Activated CD8-positive, alpha-beta T cell treated with anti-CD3 and anti-CD28 coated beads for 36 hours (primary cell): Measurements from ENCODE around the gene ANKFY1. TPM values are rescaled to one million over a fixed set of nuclear protein-coding genes. Genes with fewer than 3 reads are reported as not detected.

ENCODE experiments used
- ATAC-seq: fragments of 200-7000 bp; cut with Tn5 transposase; one replicate; pipeline ENCODE4 v1.10.0; 2021; ENCODE audit warnings: mild to moderate bottlenecking, moderate library complexity
- CTCF ChIA-PET: fragments of 350-600 bp; sonication (Branson Sonifier 250); formaldehyde crosslinking; loops from one replicate; lab custom pipeline; 2021; ENCODE audit warnings: antibody characterized with exemption; lab: Charles Lee
- POLR2A ChIA-PET: fragments of 350-600 bp; sonication (Branson Sonifier 250); formaldehyde crosslinking; loops from one replicate; lab custom pipeline; 2021; ENCODE audit warnings: antibody characterized with exemption; lab: Charles Lee
- DNase-seq: peaks from one replicate; pipeline ENCODE4 v3.0.0-alpha.2; 2020
- H3K27ac Mint-ChIP-seq: one replicate; pipeline ENCODE4 v1.8.0; 2021; ENCODE audit warnings: mild to moderate bottlenecking, mixed read lengths
- H3K27me3 Mint-ChIP-seq: one replicate; pipeline ENCODE4 v1.8.0; 2021; ENCODE audit warnings: mixed read lengths
- H3K36me3 Mint-ChIP-seq: one replicate; pipeline ENCODE4 v1.8.0; 2021; ENCODE audit warnings: low read depth, mixed read lengths
- H3K4me1 Mint-ChIP-seq: one replicate; pipeline ENCODE4 v1.8.0; 2021; ENCODE audit warnings: low read depth, mixed read lengths
- H3K4me3 Mint-ChIP-seq: one replicate; pipeline ENCODE4 v1.8.0; 2021; ENCODE audit warnings: mild to moderate bottlenecking, moderate library complexity, mixed read lengths
- H3K9me3 Mint-ChIP-seq: one replicate; pipeline ENCODE4 v1.8.0; 2021; ENCODE audit warnings: mixed read lengths
- CTCF ChIP-seq: fragments of 200-600 bp; IDR thresholded peaks from one replicate; pipeline ENCODE4 v1.8.0; 2022; ENCODE audit warnings: antibody characterized with exemption, mild to moderate bottlenecking
- intact Hi-C: fragments of 100-400 bp; cut with micrococcal nuclease; formaldehyde crosslinking; loops from one replicate; pipeline ENCODE4 v1.10.0; 2022
- total RNA-seq, 2 experiments: library from RNA; stranded (reverse); gene quantifications; one replicate each; pipeline ENCODE4 v1.2.3, GENCODE V29; 2021

The ANKFY1 gene
- total RNA-seq, 2 experiments from 2014 or later, result 46.3 to 46.8 TPM

DNA sequence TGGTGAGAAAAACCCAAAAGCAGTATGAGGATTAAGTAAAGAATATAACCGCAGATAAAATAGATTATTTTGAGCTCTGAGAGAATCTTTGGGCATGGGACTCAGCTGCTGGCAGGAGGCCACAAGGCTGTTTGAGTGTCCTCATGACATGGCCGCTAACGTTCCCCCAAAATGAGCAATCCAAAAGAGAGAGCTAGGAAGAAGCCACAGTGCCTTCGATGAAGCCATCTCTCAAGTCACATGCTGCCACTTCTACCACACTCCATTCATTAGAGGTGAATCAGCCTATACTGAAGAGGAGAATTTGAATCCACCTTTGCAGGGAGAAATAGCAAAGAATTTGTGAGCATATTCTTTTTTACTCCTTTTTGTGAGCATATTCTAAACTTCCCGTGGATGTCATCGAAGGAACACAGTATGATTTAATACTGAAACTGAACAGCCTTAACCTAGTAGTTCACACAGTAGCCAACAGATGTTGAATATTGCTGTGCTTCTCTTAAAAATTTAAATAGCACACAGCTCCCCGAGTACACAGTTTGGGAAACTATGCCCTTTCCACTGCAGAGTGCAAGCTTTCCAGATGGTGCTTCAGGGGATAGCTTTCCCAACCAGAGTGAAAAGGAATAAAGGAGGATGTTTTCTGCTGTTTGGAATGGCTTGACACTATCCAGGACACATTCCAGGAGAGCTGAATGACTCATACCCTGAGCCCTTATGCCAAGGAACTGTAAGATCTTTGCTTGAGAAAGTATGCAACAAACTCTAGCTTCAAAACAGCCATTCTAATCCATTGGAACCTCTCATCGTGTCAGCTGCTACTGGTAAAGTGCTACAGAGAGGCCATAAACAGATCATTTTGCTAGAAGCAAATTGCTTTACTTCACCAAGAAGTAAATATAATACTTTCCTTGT, 33.9 kb downstream of the ANKFY1 start:
- Mint-ChIP-seq H3K4me1 (peaks cover 17% of the 10 kb centered on the region), H3K27me3 (no peaks in the 10 kb centered on the region), H3K36me3 (peaks cover 11% of the 10 kb centered on the region), H3K4me3 (no peak overlapping the region), H3K9me3 (no peaks in the 10 kb centered on the region), H3K27ac (no peak overlapping the region)
- ChIA-PET POLR2A (interaction anchor here (1.2 to 1.4 kb wide), 2 partner anchors 8 to 18 kb away, joined by 3 to 4 read pairs; no protein-coding TSS in a partner anchor), CTCF (interaction anchor here (0.8 to 2.2 kb wide), 7 partner anchors 10 to 191 kb away, joined by 3 to 8 read pairs (median 4); no protein-coding TSS in a partner anchor)
- no peak for DNase-seq
- ATAC-seq, result no peak
- intact Hi-C loops, result no loop called here
- TF ChIP-seq CTCF, result no peak

DNA sequence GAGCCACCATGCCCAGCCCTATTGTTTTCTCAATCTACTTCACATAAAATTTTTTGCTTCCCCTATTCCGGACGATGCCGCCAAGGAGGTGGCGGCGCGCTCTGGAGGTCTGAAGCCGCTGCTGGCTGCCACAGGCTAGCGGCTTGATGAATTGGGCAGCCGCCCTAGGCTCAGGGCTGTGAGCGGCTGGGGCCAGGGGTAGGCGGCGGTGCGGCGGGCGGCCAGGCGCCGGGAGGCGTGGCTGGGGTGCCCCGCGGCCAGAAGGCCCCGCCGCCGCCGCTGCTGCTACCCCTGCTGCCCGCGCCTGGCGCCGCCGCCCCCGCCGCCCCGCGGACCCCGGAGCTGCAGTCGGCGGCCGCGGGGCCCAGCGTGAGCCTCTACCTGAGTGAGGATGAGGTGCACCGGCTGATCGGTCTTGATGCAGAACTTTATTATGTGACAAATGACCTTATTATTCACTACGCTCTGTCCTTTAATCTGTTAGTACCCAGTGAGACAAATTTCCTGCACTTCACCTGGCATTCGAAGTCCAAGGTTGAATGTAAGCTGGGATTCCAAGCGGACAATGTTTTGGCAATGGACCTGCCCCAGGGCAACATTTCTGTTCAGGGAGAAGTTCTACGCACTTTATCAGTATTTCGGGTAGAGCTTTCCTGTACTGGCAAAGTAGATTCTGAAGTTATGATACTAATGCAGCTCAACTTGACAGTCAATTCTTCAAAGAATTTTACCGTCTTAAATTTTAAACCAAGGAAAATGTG, 41.7 kb downstream of the ANKFY1 start:
- DNase-seq, result no peak
- ChIA-PET CTCF (interaction anchor here (0.6 kb wide), 1 partner anchor 296 kb away, joined by 3 read pairs; no protein-coding TSS in a partner anchor), POLR2A (interaction anchor here (0.8 kb wide), 1 partner anchor 9 kb away, joined by 3 read pairs; no protein-coding TSS in a partner anchor)
- Mint-ChIP-seq H3K27ac (no peak overlapping the region), H3K9me3 (no peaks in the 10 kb centered on the region), H3K36me3 (peaks cover 12% of the 10 kb centered on the region), H3K4me1 (no peaks in the 10 kb centered on the region), H3K4me3 (no peak overlapping the region), H3K27me3 (no peaks in the 10 kb centered on the region)
- TF ChIP-seq CTCF, result no peak
- no peak for ATAC-seq
- intact Hi-C loops, result no loop called here

DNA sequence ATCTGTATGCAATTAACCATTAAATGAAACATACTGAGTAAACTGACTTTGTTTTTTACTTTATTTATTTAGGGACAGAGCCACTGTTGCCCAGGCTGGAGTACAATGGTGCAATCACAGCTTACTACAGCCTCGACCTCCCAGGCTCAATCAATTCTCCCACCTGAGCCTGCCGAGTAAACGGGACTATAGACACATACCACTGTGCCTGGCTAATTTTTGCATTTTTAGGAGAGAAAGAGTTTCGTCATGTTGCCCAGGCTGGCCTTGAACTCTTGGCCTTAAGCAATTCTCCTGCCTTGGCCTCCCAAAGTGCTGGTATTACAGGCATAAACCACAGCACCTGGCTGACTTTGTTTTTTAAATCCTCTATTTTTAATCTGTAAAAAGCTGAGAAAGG, 42.6 kb downstream of the ANKFY1 start:
- ChIA-PET CTCF (no interaction called here), POLR2A (interaction anchor here (0.8 kb wide), 1 partner anchor 10 kb away, joined by 3 read pairs; no protein-coding TSS in a partner anchor)
- ATAC-seq (no peak), DNase-seq (no peak)
- Mint-ChIP-seq H3K27me3 (no peaks in the 10 kb centered on the region), H3K27ac (no peak overlapping the region), H3K36me3 (peaks cover 12% of the 10 kb centered on the region), H3K9me3 (no peaks in the 10 kb centered on the region), H3K4me1 (no peaks in the 10 kb centered on the region), H3K4me3 (no peak overlapping the region)
- no peak for TF ChIP-seq CTCF
- intact Hi-C loops, result no loop called here

DNA sequence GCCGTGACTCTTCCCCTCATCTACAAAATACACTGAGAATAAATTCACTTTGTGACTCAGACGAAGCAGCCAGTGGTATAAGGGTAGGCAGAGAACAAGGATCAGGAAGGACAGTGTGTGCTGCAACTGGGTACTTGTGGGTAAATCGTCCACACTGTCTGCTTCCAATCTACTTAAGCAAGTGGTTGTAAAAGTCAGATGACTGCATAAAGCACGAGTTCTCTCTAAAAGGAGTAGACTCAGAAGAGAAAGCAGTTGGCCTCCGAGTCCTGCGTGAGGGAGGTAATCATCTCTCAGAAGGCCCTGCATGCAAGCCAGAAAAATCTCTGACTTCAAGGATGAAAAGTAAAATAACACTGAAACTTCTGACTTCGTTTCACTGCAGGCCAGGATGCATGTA, 43.1 kb downstream of the ANKFY1 start:
- no peaks in the 10 kb centered on the region for H3K27me3 Mint-ChIP-seq
- DNase-seq, result no peak
- H3K36me3 Mint-ChIP-seq, result peaks cover 12% of the 10 kb centered on the region
- no peak overlapping the region for H3K27ac Mint-ChIP-seq
- ATAC-seq, result no peak
- POLR2A ChIA-PET, result no interaction called here
- H3K9me3 Mint-ChIP-seq, result no peaks in the 10 kb centered on the region
- no peak overlapping the region for H3K4me3 Mint-ChIP-seq
- no peak for TF ChIP-seq CTCF
- CTCF ChIA-PET, result interaction anchor here (2.4 to 7.6 kb wide), 2 partner anchors 20 to 195 kb away, joined by 5 to 122 read pairs; no protein-coding TSS in a partner anchor
- intact Hi-C loops, result no loop called here
- H3K4me1 Mint-ChIP-seq, result peaks cover 2% of the 10 kb centered on the region
